GM12878 (cell line): Measurements from ENCODE around the gene CEACAM1.

Experiments
- BCL11A ChIP-seq: IDR thresholded peaks from 2 replicates; pipeline ENCODE4 v1.6.1; 2011; ENCODE audit warnings: low read depth, low read length
- CHD4 ChIP-seq: fragments of 200-600 bp; sonication (generic); IDR thresholded peaks from 2 replicates; pipeline ENCODE4 v1.6.1; 2016; ENCODE audit warnings: mild to moderate bottlenecking
- CTCF ChIP-seq, 3 experiments: IDR thresholded peaks in 2 of 3; conservative IDR thresholded peaks in 1 of 3; 2 replicates each; pipeline ENCODE4 v1.5.1; 2011; ENCODE audit warnings: low read depth in 3 of 3, low read length in 3 of 3, mild to moderate bottlenecking in 3 of 3, control low read depth in 2 of 3, moderate library complexity in 2 of 3, inconsistent platforms in 1 of 3, mixed read lengths in 1 of 3; ENCODE audit not compliant: control insufficient read depth in 2 of 3, insufficient read depth in 1 of 3; ENCODE audit errors: extremely low read depth in 1 of 3
- POLR2A ChIP-seq: IDR thresholded peaks from 2 replicates; pipeline ENCODE4 v1.6.1; 2011; ENCODE audit warnings: low read depth, mild to moderate bottlenecking, low read length

DNA sequence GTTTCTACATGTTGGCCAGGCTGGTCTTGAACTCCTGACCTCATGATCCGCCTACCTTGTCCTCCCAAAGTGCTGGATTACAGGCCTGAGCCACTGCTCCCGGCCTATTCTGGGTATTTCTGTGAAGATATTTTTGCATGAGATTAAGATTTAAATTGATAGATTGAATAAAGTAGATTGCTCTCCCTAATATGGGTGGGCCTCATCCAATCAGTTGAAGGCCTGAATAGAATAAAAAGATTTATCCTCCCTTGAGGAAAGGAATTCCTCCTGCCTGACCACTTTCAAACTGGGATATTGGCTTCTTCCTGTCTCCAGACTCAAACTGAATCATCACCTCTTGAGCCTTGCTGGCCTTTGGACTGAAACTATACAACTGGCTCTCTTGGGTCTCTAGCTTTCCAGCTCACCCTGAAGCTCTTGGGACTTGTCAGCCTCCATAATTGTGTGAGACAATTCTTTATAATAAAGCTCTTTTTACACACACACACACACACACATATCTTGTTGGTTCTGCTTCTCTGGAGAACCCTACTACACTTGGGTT lies 49.4 kb downstream of the CEACAM1 start:
- TF ChIP-seq CTCF (IDR thresholded peaks at IDR 0.05 in 2 of 3, conservative IDR thresholded peaks at IDR 0.05 in 1 of 3; ENCODE audit: control insufficient read depth in 2 of 3, extremely low read depth in 1 of 3, insufficient read depth in 1 of 3, low read depth in 3 of 3, low read length in 3 of 3) (no peak), POLR2A (no peak), BCL11A (no peak), CHD4 (no peak)
